ENCODE measurements around the gene HERC6. TPM values are rescaled to one million over a fixed set of nuclear protein-coding genes. Genes with fewer than 3 reads are reported as not detected.

Gene HERC6
- total and polyA plus RNA-seq, 9 of the 15 experiments (the other 6 are each of a cell fraction or from before 2014, with no cell fraction given) = 0.01 to 0.68 (median 0.15) TPM

GRCh38 chr4:88489100-88489761 lies 110.6 kb downstream of the HERC6 start:
- H3K36me3 ChIP-seq (ENCODE audit: control insufficient read depth, insufficient read depth, low read length) = no peaks in the 10 kb centered on the region
- TF ChIP-seq ZNF23 (CRISPR knock-in tag; IDR thresholded peaks at IDR 0.05) (no peak), MEF2A (IDR thresholded peaks at IDR 0.05; ENCODE audit: control insufficient read depth, low read depth, low read length) (no peak), MLLT1 (IDR thresholded peaks at IDR 0.05) (no peak), ZFP91 (CRISPR knock-in tag; IDR thresholded peaks at IDR 0.05) (no peak), CHD1 (IDR thresholded peaks at IDR 0.05; ENCODE audit: low read length) (no peak), MAFF (IDR thresholded peaks at IDR 0.05; ENCODE audit: low read length) (no peak), TAF1 (IDR thresholded peaks at IDR 0.05; ENCODE audit: control insufficient read depth, extremely low read depth, insufficient read depth, low read length, severe bottlenecking) (no peak), NBN (IDR thresholded peaks at IDR 0.05; ENCODE audit: low read depth) (no peak), NUFIP1 (IDR thresholded peaks at IDR 0.05; ENCODE audit: partially characterized antibody) (no peak), KDM2B (CRISPR knock-in tag; IDR thresholded peaks at IDR 0.05) (no peak), ZNF324 (CRISPR knock-in tag; IDR thresholded peaks at IDR 0.05) (no peak), ZNF76 (CRISPR knock-in tag; IDR thresholded peaks at IDR 0.05; ENCODE audit: borderline replicate concordance) (no peak), TCFL5 (CRISPR knock-in tag; conservative IDR thresholded peaks at IDR 0.05) (no peak), EWSR1 (IDR thresholded peaks at IDR 0.05; ENCODE audit: borderline replicate concordance, low read depth, partially characterized antibody) (no peak), BACH1 (tag; IDR thresholded peaks at IDR 0.05) (no peak), ZNF41 (CRISPR knock-in tag; conservative IDR thresholded peaks at IDR 0.05) (no peak), ZFP36 (IDR thresholded peaks at IDR 0.05; ENCODE audit: low read depth, low read length, partially characterized antibody) (no peak), CREB3 (tag; conservative IDR thresholded peaks at IDR 0.05; ENCODE audit: low read depth) (no peak)
- no peaks in the 10 kb centered on the region for H4K20me1 ChIP-seq (replicated peaks; ENCODE audit: control insufficient read depth, insufficient read depth, low read length)
- 0% methylated on average over 4 of the region's 4 CpGs for WGBS (ENCODE audit: insufficient coverage, low coverage, missing lambda C conversion rate)
- no peak overlapping the region for H3K4me3 ChIP-seq
- CTCF ChIA-PET (ENCODE audit: low intra/inter-chr PET ratio) = no interaction called here
- no peaks in the 10 kb centered on the region for H3K4me1 ChIP-seq (replicated peaks in 1 of 2; ENCODE audit: control insufficient read depth in 2 of 2, insufficient read depth in 2 of 2, low read length in 2 of 2)
- H3K9ac ChIP-seq (ENCODE audit: insufficient read depth in 1 of 2, low read depth in 2 of 2, low read length in 2 of 2) = no peak overlapping the region
- no peaks in the 10 kb centered on the region for H3K9me3 ChIP-seq (replicated peaks; ENCODE audit: control insufficient read depth, insufficient read depth, low read depth, low read length)
- no TSS peak for BruUV-seq (replicated peaks)
- H3K27ac ChIP-seq (ENCODE audit: extremely low read depth, low read depth, low read length) = no peak overlapping the region
- no peak overlapping the region for H2AFZ ChIP-seq (ENCODE audit: low read depth, low read length)
- no peaks in the 10 kb centered on the region for H3K9me1 ChIP-seq (ENCODE audit: control insufficient read depth, insufficient read depth, low read length)
- POLR2A ChIA-PET = no interaction called here
- no peaks in the 10 kb centered on the region for H3K79me2 ChIP-seq (ENCODE audit: control insufficient read depth, insufficient read depth, low read length)
- FAIRE-seq = no peak
- no peak for DNase-seq (ENCODE audit: extremely low read depth in 1 of 4, low spot score in 3 of 4)
- H3K27me3 ChIP-seq (ENCODE audit: control insufficient read depth in 2 of 2, insufficient read depth in 2 of 2, low read length in 2 of 2) = peaks cover 2 to 5% of the 10 kb centered on the region in 2 experiments; a peak in 1 of 5 replicates
- in situ Hi-C loops (cut with MboI) = no loop called here
- intact Hi-C loops (cut with micrococcal nuclease) = no loop called here
- no peak for ATAC-seq
- no peak overlapping the region for H3K4me2 ChIP-seq (ENCODE audit: insufficient read depth, low read length)
